Fibroblast of the aortic adventitia (primary cell): ENCODE data around the gene PRDM1. TPM values are rescaled to one million over a fixed set of nuclear protein-coding genes. Genes with fewer than 3 reads are reported as not detected.

Source experiments
- DNase-seq: peaks from one replicate; pipeline ENCODE4 v3.0.0-alpha.2; 2010; ENCODE audit warnings: low read depth
- H3K4me3 ChIP-seq: 2 replicates; pipeline ENCODE4 v1.5.1; 2011; ENCODE audit warnings: low read depth, mild to moderate bottlenecking, control low read depth, low read length, moderate library complexity
- total RNA-seq: library from RNA; depleted of rRNA; stranded (reverse); fragments of >200 nt; gene quantifications from 2 replicates; pipeline ENCODE4 v1.2.3, GENCODE V29; 2012; ENCODE audit warnings: low replicate concordance
- TF ChIP-seq, protein P1 (sequence below): IDR thresholded peaks from 2 replicates; pipeline ENCODE4 v1.5.1; 2011; ENCODE audit warnings: mild to moderate bottlenecking, low read length, control low read depth, inconsistent platforms; ENCODE audit not compliant: insufficient read depth

The PRDM1 gene
- total RNA-seq, 1 donor: 2.8 TPM

DNA sequence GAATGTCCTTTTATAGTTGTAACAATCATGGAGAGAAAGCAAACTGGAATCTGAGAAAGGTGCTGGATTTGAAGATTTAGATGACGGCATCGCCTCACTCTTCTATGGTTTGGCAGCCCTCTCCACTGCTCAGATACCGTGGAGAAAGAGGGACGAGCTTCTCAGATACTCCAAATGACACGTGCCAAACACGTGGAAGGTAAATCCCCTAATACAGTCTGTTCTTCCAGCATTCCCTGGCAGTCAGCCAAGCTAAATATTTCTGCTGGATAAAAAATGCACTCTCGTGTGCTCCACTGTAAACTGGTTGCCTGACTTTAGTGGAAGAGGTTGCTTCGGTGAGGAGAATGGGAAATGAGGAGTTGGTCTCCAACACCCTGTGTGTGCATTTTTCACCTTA lies 16.7 kb upstream of the PRDM1 start:
- no peak overlapping the region for H3K4me3 ChIP-seq
- TF ChIP-seq, protein P1, sequence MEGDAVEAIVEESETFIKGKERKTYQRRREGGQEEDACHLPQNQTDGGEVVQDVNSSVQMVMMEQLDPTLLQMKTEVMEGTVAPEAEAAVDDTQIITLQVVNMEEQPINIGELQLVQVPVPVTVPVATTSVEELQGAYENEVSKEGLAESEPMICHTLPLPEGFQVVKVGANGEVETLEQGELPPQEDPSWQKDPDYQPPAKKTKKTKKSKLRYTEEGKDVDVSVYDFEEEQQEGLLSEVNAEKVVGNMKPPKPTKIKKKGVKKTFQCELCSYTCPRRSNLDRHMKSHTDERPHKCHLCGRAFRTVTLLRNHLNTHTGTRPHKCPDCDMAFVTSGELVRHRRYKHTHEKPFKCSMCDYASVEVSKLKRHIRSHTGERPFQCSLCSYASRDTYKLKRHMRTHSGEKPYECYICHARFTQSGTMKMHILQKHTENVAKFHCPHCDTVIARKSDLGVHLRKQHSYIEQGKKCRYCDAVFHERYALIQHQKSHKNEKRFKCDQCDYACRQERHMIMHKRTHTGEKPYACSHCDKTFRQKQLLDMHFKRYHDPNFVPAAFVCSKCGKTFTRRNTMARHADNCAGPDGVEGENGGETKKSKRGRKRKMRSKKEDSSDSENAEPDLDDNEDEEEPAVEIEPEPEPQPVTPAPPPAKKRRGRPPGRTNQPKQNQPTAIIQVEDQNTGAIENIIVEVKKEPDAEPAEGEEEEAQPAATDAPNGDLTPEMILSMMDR: no peak
- peak; percentile 93 for DNase-seq

DNA sequence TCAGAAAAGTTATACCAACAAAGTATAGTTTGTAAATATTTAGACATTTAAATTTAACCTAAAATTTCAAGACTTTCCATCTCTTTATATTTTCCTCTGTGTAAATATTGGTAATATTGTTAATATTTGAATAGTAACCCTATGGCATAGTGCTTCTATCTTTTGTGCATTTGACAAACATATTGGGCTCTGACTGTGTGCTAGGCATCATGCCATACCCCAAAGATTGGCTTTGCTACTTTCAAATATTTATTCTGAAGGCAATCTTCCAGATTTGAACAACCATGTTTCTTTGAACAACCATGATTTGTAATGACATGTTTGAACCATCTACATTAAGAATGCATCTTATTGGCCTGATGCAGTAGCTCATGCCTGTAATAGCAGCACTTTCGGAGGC lies 15.5 kb upstream of the PRDM1 start:
- TF ChIP-seq, protein P1: no peak
- no peak for DNase-seq
- H3K4me3 ChIP-seq: no peak overlapping the region

DNA sequence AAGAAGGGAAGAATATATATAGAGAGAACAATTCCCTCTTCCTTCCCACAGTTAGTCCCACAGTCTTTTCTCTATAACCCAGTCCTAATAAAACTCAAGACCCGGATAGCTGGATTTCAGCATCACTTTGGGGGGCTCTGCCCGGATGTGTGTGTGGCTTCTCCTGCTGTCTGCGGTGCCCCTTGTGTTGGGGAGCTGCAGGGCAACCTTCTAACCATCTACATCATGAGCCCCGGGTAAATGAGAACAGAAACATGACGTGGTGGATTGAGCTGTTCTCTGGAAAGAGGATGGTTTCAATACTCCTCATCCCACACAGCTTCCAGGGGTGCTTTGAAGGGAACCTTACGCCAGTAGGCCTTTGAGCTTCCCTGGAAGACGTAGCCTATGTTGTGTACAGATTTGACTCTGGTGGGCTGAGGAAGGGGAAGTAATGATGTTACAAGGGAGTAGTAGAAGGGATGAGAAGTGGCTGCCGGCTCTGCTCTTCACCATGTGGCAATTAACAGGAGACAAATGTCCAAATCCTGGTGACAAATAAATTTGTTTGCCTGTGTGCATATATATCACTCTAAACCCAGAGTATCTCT lies 13.5 kb upstream of the PRDM1 start:
- TF ChIP-seq, protein P1: no peak
- H3K4me3 ChIP-seq: no peak overlapping the region
- no peak for DNase-seq

DNA sequence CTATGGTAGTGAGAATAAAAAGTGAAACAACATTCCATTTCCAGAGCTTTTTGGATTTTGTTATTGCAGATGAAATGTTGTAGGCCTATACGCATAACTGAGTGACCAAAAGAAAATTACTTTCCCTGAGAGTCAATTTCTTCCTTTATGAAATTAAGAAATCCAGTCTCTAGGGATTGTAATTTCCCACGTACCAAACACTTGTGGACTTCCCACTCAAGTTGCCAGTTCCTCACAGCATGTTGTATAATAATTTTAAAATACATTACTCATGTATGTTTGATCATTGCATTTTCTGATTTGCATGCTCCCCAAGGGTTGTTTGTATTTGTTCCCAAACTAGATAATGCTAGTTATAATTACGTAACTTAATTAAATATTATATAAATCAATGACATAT lies 12.0 kb upstream of the PRDM1 start:
- TF ChIP-seq, protein P1: no peak
- no peak overlapping the region for H3K4me3 ChIP-seq
- no peak for DNase-seq

DNA sequence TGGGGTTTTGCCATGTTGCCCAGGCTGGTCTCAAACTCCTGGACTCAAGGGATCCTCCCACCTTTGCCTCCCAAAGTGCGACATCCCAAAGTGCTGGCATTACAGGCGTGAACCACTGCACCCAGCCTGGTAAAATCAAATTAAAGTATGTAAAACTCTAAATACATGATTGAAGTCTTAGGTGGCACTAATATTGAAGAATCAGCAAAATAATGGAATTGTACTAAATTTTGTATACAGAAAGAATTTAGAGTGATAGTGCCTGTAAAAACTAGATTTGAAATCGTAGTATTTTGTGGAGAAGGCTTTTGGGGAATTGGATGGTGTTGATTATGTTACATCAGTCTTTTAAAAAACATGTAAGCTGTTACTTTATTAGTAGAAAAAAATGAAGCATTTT lies 10.0 kb upstream of the PRDM1 start:
- DNase-seq: no peak
- no peak overlapping the region for H3K4me3 ChIP-seq
- TF ChIP-seq, protein P1: no peak

DNA sequence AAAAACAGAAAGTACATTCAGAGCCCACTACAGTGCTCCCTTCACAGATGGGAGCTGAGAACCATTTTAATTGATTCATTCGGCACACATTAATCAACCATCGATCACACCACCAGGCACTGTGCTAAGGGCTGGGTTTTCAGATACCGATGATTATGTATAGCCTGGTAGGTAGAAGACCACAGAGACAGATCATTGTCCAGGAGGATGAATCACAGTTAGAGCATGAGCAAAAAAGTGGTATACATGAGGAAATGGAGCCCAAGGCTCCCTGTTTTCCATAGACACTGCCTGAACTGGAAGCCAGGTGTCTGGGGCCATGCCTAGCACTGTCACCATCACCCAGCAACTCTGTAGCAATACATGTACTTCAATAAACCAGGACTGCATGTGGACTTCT lies 9.0 kb upstream of the PRDM1 start:
- H3K4me3 ChIP-seq: no peak overlapping the region
- no peak for DNase-seq
- TF ChIP-seq, protein P1: no peak

DNA sequence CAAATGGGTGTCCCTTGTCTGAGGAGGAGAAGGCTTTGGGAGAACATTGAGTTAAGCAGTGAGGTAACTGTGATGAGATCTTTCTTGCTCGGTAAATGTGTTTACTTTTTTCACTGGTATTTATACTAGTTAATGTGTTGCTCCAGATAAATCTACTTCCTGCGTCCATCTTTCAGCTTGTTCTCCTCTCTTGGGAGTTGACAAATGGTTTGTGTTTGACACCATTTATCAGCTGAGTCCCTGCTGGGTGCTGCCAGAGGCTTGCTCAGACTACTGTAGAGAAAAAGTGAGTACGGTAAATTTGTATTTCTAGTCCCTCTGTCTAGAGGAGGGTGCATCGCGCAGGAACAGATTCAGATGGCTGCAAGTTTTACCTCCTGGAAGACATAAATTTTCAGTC lies 8.3 kb upstream of the PRDM1 start:
- TF ChIP-seq, protein P1: no peak
- no peak overlapping the region for H3K4me3 ChIP-seq
- DNase-seq: no peak
